Measurements from ENCODE around the gene PARD3.

PARD3 gene

DNA sequence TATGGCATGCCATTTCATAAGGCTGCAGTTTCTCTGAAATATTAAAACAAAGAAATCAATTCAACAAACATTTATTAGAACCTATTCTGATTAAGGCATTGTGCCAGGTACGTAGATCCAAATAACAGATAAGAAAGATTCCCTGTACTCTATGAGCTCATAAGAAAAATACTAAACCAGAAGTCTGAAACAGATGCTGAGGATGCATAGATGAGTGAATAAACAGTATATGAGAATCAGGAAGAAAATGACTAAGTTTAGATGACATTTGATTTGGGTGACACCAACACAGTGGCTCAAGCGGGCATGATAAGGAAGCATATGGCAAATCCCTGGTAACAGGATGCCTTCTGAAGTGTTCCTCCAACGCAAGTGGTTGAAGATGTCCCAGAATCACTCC, 477.2 kb downstream of the PARD3 start:
- Histone ChIP-seq H3K4me1 (ENCODE audit: low read depth, poor library complexity, severe bottlenecking) (peaks cover 21% of the 10 kb centered on the region), H3K4me2 (no peak overlapping the region), H3K4me3 (IDR thresholded peaks at IDR 0.05; ENCODE audit: insufficient read depth, low read depth, low read length) (no peak overlapping the region), H4K20me1 (ENCODE audit: insufficient read depth) (no peaks in the 10 kb centered on the region), H3K27me3 (ENCODE audit: insufficient read depth, low read depth) (no peaks in the 10 kb centered on the region), H3K9ac (no peak overlapping the region), H3K36me3 (ENCODE audit: insufficient read depth) (no peaks in the 10 kb centered on the region), H2AFZ (ENCODE audit: low read depth) (no peak overlapping the region), H3K79me2 (ENCODE audit: insufficient read depth, low read depth) (no peaks in the 10 kb centered on the region), H3K27ac (no peak overlapping the region)
- TF ChIP-seq, protein P1, sequence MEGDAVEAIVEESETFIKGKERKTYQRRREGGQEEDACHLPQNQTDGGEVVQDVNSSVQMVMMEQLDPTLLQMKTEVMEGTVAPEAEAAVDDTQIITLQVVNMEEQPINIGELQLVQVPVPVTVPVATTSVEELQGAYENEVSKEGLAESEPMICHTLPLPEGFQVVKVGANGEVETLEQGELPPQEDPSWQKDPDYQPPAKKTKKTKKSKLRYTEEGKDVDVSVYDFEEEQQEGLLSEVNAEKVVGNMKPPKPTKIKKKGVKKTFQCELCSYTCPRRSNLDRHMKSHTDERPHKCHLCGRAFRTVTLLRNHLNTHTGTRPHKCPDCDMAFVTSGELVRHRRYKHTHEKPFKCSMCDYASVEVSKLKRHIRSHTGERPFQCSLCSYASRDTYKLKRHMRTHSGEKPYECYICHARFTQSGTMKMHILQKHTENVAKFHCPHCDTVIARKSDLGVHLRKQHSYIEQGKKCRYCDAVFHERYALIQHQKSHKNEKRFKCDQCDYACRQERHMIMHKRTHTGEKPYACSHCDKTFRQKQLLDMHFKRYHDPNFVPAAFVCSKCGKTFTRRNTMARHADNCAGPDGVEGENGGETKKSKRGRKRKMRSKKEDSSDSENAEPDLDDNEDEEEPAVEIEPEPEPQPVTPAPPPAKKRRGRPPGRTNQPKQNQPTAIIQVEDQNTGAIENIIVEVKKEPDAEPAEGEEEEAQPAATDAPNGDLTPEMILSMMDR (conservative IDR thresholded peaks at IDR 0.05; ENCODE audit: low read depth, low read length): no peak

DNA sequence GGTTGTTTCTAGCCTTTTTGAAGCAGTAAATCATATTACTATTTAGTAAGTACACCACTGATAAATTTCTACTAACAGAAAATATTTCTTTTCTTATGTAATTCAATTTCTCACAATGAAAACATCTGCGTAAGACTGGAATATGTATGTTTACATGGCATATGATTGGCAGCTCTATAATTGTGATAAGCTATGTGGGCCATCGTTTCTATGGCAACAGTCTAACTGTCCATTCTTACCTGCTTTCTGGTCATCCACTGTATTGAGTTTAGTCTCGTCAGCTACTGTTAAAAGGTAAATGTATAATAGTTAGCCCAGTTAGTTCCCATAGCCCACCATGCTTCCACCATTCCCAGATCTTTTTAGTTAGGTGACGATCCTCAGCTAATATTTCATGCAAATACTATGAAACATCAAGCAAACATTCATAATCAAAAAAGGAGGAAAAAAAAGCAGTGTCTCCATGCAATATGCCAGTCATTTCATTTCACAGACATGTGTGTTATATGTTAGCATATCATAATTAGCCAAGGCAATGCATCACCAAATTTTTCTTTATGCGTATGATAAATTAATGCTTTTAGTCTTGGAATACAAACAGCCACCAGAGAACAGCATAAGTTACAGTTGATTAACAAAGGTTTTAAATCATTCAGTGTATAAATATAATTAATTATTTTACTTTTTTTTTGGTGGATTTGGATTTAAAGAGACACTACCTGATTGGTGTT, 479.0 kb downstream of the PARD3 start:
- Histone ChIP-seq H4K20me1 (ENCODE audit: insufficient read depth) (no peaks in the 10 kb centered on the region), H3K4me1 (ENCODE audit: low read depth, poor library complexity, severe bottlenecking) (peaks cover 16% of the 10 kb centered on the region), H3K36me3 (ENCODE audit: insufficient read depth) (no peaks in the 10 kb centered on the region), H3K79me2 (ENCODE audit: insufficient read depth, low read depth) (no peaks in the 10 kb centered on the region), H3K4me2 (no peak overlapping the region), H3K27me3 (ENCODE audit: insufficient read depth, low read depth) (no peaks in the 10 kb centered on the region), H2AFZ (ENCODE audit: low read depth) (no peak overlapping the region), H3K27ac (no peak overlapping the region), H3K9ac (no peak overlapping the region), H3K4me3 (IDR thresholded peaks at IDR 0.05; ENCODE audit: insufficient read depth, low read depth, low read length) (no peak overlapping the region)
- TF ChIP-seq, protein P1 (conservative IDR thresholded peaks at IDR 0.05; ENCODE audit: low read depth, low read length): no peak

DNA sequence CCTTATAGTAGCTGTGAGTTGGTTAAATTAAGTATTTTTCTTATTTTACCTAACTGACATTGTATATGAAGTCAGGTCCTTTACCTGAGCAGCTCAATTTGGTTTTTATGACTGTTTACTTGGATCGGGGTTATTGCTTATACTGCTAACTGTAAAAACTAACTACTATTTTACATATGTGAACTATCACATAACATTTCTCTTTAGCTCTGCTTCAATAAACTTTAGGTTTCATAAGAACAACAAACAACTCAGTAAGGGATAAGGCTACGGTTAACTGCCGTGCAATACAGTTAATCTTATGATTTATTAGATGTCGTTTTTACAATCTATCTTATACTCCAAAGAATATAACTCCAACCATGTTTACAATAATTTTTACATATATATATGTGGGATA, 480.2 kb downstream of the PARD3 start:
- H3K36me3 ChIP-seq (ENCODE audit: insufficient read depth): no peaks in the 10 kb centered on the region
- peaks cover 4% of the 10 kb centered on the region for H3K4me1 ChIP-seq (ENCODE audit: low read depth, poor library complexity, severe bottlenecking)
- H3K4me3 ChIP-seq (IDR thresholded peaks at IDR 0.05; ENCODE audit: insufficient read depth, low read depth, low read length): no peak overlapping the region
- H3K27ac ChIP-seq: no peak overlapping the region
- H4K20me1 ChIP-seq (ENCODE audit: insufficient read depth): no peaks in the 10 kb centered on the region
- TF ChIP-seq, protein P1 (conservative IDR thresholded peaks at IDR 0.05; ENCODE audit: low read depth, low read length): no peak
- no peak overlapping the region for H3K4me2 ChIP-seq
- no peak overlapping the region for H2AFZ ChIP-seq (ENCODE audit: low read depth)
- H3K9ac ChIP-seq: no peak overlapping the region
- no peaks in the 10 kb centered on the region for H3K79me2 ChIP-seq (ENCODE audit: insufficient read depth, low read depth)
- H3K27me3 ChIP-seq (ENCODE audit: insufficient read depth, low read depth): no peaks in the 10 kb centered on the region

DNA sequence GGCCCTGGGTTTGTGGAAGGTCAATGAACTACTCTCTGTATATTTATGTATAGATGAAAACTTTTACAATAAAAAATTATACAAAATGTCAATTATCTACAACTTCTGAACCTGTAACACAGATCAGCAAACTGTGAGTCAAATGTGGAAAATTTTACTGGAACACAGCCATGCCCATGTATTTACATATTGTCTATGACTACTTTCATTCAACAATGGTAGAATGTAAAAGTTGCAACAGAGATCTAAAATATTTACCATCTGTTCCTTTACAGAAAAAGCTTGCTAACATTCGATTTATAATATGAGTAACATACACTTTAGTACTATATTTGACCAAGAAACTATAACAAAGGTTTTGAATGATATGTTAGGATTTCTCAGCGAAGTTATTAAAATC, 481.6 kb downstream of the PARD3 start:
- H3K9ac ChIP-seq: no peak overlapping the region
- no peaks in the 10 kb centered on the region for H3K4me1 ChIP-seq (ENCODE audit: low read depth, poor library complexity, severe bottlenecking)
- no peaks in the 10 kb centered on the region for H3K36me3 ChIP-seq (ENCODE audit: insufficient read depth)
- H2AFZ ChIP-seq (ENCODE audit: low read depth): no peak overlapping the region
- no peaks in the 10 kb centered on the region for H3K79me2 ChIP-seq (ENCODE audit: insufficient read depth, low read depth)
- no peaks in the 10 kb centered on the region for H3K27me3 ChIP-seq (ENCODE audit: insufficient read depth, low read depth)
- H3K4me3 ChIP-seq (IDR thresholded peaks at IDR 0.05; ENCODE audit: insufficient read depth, low read depth, low read length): no peak overlapping the region
- no peak overlapping the region for H3K4me2 ChIP-seq
- H3K27ac ChIP-seq: no peak overlapping the region
- TF ChIP-seq, protein P1 (conservative IDR thresholded peaks at IDR 0.05; ENCODE audit: low read depth, low read length): no peak
- no peaks in the 10 kb centered on the region for H4K20me1 ChIP-seq (ENCODE audit: insufficient read depth)

Measured in KMS-11 (cell line).